NAMALWA (cell line): ENCODE measurements around the gene SLC1A2.

Experiments used
- DNase-seq: peaks from one replicate; pipeline ENCODE4 v3.0.0-alpha.2; 2015; ENCODE audit warnings: low spot score

Gene SLC1A2

DNA sequence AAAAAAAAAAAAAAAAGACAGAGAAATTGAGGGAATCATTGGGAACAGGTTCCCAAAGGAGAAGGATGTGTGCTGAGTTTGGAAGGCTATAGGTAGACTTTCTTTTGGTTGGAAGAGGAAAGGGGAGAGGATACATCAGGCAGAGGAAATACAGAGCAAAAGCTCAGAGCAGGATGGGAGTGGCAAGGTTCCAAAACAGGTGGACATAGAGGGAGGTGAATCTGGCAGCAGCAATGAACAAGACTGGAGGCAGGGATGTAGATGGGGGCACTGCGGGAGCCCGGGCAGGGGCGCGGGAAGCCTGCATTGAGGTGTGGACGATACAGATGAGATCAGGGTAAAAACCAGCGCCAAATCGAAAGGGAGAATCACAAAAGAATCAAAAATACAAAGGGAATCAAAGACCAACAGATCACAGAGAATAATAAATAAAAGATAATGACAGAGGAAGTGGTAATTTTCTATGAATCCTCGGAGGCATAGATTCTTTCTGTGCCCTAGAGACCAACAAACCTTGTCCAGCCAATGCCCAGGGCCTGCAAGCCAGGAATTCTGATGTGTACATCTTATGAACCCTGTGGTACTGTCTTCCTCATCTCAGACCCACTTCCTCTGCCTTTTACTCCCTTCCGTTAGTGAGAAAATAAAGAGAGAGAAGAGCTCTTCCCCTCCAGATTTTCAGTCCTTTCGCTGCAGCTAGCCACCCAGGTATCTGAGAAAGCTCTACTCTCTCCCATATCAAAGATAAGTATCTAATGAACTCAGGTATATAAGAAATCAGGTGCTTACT, 70.3 kb downstream of the SLC1A2 start:
- no peak for DNase-seq

- DNase-seq: no peak
Observed at GRCh38 chr11:35347921-35348331, 71.4 kb downstream of the SLC1A2 start.

DNA sequence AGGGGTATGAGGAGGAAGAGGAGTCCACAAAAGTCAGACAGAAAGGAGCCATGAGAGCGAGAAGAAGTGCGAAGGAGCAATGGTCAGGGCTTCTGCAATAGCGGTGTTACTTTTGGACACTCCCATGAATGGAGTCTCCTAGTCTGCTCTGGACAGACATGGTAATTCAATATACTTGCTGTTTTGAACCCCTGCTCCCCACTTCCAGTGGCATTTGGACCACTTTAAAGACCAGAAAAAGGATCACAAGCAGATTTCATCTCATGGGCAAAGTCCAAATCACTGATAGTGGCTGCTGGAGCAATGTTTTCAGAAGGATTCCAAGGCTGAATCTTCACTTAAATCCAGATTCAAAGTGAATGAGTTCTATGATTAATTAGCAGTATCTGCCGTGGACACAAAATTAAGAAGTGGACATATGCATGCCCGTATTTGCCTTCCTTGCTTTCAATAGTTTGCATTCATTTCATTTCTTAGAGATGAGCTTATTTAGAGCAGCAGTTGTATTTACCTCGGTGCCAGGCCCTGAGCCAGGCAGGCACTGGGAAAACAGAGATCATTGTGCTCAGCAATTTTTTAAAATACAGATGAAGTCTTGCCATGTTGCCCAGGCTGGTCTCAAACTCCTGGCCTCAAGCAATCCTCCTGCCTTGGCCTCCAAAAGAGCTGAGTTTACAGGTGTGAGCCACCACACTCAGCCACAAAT, 72.0 kb downstream of the SLC1A2 start:
- DNase-seq: no peak

- no peak for DNase-seq
Observed at GRCh38 chr11:35346472-35347156, 72.7 kb downstream of the SLC1A2 start.

DNA sequence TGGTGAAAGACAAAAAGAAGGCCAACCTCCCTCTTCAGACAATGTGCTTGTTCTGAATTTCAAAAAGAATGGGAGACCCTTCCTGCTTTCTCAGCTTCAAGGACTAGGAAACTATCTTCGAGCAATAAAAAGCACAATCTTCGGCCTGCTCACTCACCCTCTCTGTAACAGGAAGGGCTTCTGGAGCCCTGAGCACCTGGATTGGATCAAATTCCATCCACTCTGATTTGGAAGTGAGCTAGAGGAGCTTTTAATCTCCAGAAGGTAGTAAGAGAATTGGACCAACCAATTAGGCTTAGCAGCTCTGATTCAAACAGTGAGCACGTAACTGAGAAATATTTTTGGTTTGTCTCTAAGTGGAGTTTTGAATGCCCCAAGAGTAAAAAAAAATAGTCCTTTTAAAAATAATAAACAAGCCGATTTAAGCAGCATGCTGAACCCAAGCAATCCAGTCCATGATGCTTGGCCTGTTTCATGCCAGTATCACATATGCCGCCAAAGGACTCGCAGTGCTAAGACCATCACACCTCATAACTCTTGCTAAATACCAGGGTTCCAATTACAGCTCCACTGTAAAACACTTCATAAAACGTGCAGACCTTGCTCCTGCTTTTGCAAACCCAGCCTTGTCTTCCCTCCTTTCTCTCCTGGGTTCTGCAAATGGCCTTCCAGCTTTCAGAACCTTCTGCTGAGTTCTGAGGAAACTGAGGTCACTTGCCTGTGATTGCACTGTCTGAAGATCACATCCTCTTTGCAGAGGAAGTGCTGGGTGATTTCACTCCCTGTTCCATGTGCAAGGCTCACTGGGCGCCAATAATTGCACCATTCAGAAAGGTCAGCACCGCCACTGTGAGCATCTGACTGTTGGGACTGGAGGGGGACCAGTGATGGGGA, 74.4 kb downstream of the SLC1A2 start:
- no peak for DNase-seq

GRCh38 chr11:35343033-35343598, 76.2 kb downstream of the SLC1A2 start:
- DNase-seq: no peak

DNA sequence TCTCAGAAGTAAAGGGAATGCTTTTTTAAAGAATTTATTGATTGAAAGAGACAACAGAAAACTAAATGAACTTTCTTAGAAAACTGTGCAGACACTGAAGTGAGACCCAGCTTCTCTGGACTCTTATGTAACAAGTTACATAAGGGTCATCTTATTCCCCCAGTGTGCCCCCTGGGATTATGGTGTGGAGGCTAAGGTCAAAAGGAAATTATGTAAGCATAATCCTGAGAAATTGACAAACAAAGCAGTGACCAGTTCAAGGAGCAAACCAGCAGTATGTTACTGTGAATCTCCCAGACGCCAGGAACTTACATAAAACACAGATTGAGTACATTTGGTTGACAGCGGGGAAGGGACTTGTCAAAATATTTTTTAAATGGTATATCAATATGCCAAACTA, 78.6 kb downstream of the SLC1A2 start:
- DNase-seq: no peak

DNA sequence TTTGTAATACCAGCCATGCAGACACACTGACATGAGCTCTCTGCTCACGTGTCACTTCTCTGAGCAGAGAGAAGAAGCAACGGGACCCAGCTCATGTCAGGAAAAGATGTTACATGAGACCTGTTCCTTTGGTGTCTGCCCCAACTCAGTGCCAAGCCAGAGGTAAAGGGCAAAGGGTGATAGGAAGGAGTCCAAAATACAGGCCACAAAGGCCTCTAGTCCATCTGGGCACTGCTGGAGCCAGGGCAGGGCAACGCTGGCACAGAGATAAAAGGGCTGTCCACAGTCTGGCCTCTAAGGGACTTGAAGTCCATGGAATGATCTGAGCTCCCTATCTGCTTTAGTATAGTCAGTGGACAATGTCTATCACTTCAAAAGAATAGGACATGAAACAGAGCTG, 79.3 kb downstream of the SLC1A2 start:
- no peak for DNase-seq

DNA sequence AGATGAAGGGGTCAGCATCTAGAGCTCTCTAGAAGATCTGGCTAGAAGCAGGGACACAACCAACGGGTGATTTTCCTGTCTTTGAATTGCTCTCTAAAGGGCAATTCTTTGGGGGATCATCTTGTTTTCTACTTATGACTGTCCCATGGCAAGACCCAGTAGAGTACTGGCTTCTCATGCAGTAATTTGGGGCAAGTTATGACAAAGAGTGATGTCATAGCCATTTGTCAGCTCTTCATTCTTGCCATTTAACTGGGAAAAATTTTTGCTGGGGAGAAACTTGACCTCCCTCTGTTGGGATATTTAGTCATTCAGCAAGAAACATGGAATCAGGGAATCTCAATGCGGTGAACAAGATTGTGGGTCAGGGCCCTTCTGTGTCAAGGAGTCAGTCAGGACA, 80.4 kb downstream of the SLC1A2 start:
- DNase-seq: no peak

- no peak for DNase-seq
Observed at GRCh38 chr11:35337914-35338305, 81.4 kb downstream of the SLC1A2 start.

DNA sequence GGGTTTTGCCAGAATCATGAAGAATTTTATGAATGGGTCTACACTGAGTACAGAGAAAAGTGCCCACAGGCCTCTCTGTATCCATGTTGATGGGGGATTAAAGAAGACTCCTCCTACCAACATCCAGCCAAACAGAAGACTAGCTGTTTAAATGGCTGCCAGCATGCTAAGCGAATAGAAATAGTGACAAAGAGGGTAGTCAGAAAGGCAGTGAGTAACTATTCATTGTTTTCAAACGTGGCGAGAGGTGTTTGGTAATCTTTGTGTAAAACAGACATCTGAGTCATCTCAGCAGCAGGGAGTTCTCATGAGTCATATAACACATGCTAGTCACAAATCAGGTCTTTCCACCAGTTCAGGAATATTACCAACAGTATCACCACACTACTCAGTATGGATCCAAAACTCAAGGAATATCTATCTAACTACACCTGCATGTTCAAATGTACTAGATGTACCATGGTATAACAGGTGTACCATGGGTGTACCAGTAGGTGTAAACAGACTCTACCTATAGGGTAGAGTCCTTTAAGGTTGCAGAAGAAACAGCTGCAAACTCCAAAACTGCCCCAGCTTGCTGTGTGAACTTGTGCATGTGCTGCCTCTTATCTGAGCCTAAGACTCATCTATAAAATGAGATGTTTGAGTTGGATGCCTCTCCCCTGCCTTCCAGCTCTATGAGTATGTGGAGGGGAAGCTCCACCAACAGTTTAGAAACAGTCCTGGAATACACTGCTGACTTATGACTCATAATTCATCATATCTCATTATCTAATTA, 82.0 kb downstream of the SLC1A2 start:
- no peak for DNase-seq

DNA sequence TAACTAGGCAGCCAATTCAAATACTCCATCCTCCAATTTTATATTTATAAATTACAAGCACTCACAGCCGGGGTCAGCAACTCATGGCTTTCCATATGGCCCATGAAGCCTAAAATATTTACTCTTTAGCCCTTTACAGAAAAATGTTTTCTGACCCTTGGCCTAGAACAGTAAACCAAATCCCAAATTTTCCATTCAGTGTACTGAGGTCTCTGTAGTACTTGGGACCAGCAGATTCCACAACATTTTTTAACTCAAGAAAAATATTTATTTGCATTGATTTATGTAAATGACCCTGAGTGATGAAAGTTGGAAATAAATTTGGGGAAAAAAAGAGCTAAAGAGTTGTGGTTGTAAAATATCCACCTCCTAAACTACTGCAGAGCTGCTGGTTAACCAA, 82.6 kb downstream of the SLC1A2 start:
- DNase-seq: no peak

DNA sequence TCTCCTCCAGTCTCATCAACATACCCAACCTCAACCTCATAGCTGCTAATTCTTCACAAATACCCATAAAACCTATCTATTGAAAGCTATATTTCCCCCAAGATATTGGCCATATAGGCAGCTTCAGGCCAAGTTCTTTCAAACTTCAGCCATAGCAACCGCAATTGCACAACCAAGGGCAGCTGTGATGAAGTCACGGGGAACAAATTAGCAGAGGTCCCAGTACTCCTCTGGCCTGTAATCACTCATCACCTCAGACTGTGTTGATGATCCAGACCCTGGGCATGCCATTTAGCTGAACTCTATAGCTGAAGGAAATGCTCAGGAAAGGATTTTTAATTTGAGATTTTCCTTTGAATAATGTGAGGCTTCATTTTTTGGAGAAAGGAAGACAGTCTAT, 84.1 kb downstream of the SLC1A2 start:
- no peak for DNase-seq

DNA sequence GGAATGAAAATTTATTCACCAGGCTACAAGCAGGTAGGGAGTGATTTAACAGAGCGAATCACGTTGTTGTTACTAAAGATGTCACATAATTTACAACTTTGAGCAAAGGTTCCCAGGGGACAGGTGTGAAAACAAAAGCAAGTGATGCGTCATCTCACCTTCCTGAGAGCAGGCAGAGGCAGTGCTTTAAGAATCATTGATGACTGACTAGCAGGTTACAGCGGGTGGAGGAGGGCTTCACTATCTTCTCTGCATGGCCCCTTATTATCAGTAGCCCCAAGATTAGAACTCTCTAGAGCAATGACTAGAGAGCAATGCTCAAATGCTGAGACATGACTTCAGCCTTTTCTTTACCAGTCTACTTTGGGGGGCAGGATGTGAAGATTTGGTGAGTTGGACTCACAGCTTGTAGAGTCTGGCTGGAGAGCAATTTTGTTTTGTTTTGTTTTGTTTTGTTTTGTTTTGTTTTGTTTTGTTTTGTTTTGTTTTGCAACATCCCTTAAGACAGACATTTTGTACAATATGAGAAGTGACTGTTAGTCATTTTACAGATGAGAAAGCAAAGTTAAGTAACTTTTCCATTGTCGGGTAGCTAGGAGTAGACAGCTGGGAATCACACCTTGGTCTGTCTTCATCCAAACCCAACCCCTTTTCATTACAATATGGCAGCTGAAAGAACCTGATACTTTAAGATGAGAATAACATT, 84.8 kb downstream of the SLC1A2 start:
- no peak for DNase-seq

DNA sequence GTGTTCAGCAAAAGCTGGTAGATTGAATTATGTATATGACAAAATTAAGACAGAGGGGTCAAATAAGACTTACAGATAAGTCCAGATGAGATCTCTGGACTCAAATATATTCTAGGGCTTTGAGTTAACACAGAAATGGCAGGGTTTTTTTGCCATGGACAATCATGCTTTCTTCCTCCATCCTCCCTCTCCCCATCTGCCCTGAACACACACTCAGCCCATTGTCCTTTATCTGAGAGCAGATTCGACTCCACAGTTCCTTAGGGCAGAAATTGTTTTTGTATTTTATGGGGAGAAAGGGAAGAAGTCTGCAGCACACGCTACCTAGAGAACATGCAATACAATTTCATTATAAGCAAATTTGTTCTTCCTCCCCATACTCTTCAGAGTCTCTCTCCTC, 86.8 kb downstream of the SLC1A2 start:
- no peak for DNase-seq

GRCh38 chr11:35330931-35331330, 88.4 kb downstream of the SLC1A2 start:
- DNase-seq: no peak

DNA sequence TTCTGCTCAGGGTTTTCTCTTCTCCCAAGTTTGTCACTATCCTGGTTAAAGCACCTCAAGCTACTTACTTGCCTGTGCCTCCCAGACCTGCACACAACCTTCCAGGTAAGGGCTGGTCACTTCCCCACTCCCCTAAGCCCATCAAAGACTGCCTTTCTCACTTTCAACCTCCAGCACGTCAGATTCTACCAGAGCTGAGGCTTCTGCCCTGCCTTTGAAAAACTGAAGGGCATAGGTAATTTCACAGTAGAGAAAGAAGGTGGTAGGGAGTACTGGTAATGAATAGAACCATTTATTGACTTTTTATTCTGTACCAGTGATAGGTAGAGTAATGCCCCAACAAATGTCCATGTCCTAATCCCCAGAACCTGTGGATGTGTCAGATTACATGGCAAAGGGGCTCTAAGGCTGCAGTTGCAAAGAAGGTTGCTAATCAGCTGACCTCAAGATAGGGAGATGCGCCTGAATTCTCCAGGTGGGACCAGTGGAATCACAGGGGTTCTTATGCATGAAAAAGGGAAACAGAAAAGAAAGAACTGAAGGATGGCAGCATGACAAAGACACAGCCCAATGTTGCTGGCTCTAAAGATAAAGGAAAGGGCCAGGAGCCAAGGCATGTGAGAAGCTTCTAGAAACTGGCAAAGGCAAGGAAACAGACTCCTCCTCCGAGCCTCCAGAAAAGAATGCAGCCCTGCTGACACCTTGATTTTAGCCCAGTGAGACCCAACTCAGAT, 89.0 kb downstream of the SLC1A2 start:
- no peak for DNase-seq

DNA sequence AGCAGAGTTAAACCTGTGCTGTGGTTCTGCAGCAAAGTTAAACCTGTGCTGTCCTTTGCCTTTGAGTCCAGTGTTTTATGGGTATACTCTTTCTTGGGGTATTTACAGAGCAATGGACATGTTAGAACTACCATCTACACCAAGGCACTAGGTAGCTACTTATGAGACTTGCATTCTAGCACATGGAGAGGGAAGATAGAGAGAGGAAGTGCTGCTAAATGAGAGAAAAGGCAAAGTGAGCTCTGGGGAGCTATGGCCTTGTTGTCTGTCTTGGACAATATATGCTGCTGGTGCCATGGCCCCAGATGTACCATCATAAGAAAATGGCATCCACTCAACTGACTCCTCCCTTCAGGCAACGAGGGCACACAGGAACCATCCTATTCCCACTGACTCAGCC, 91.5 kb downstream of the SLC1A2 start:
- DNase-seq: no peak

GRCh38 chr11:35326266-35326879, 93.0 kb downstream of the SLC1A2 start:
- no peak for DNase-seq
